Upper lobe of right lung (tissue), 1 donor: Measurements from ENCODE around the gene TTC28. TPM values are rescaled to one million over a fixed set of nuclear protein-coding genes. Genes with fewer than 3 reads are reported as not detected.
"Not testable (repeated sequence)": the region's sequence is repeated elsewhere in the genome, so short reads cannot be mapped to it uniquely, and the experiment has no call there.

ENCODE experiments used
- ATAC-seq: fragments of 200-7000 bp; cut with Tn5 transposase; one replicate; pipeline ENCODE4 v1.9.1; 2020; ENCODE audit warnings: mild to moderate bottlenecking, moderate library complexity
- DNase-seq: peaks from one replicate; pipeline ENCODE4 v3.0.0-alpha.2; 2020
- H3K27ac ChIP-seq: fragments of 200-600 bp; one replicate; pipeline ENCODE4 v1.8.0; 2022
- H3K27me3 ChIP-seq: fragments of 200-600 bp; one replicate; pipeline ENCODE4 v1.8.0; 2022; ENCODE audit warnings: mild to moderate bottlenecking
- H3K36me3 ChIP-seq: fragments of 200-600 bp; one replicate; pipeline ENCODE4 v1.8.0; 2022
- H3K4me1 ChIP-seq: fragments of 200-600 bp; one replicate; pipeline ENCODE4 v1.8.0; 2022
- H3K4me3 ChIP-seq: fragments of 200-600 bp; one replicate; pipeline ENCODE4 v1.8.0; 2022; ENCODE audit warnings: mild to moderate bottlenecking
- H3K9me3 ChIP-seq: fragments of 200-600 bp; one replicate; pipeline ENCODE4 v1.8.0; 2022
- intact Hi-C: fragments of 100-400 bp; cut with DNase I; formaldehyde crosslinking; loops from one replicate; pipeline ENCODE4 v1.11.0; 2022
- total RNA-seq: library from RNA; stranded (reverse); fragmentation: NEBNext Ultra II Directional; extraction: Animal tissue kit (Norgen Biotek cat#: 25700); gene quantifications from one replicate; pipeline ENCODE4 v1.2.1, GENCODE V29; 2021
- TF ChIP-seq, protein P1 (sequence below): fragments of 200-600 bp; IDR thresholded peaks from one replicate; pipeline ENCODE4 v1.8.0; 2022; ENCODE audit warnings: antibody characterized with exemption
- donor health status: DM: no; HTN: yes; CAD: no; lungs with severe emphysema.

The TTC28 gene
- total RNA-seq, 1 donor from 2014 or later = 48.7 TPM

GRCh38 chr22:28581016-28581415, 98.6 kb downstream of the TTC28 start:
- no peaks in the 10 kb centered on the region for H3K27me3 ChIP-seq
- H3K4me3 ChIP-seq = no peak overlapping the region
- H3K4me1 ChIP-seq = no peaks in the 10 kb centered on the region
- TF ChIP-seq, protein P1, sequence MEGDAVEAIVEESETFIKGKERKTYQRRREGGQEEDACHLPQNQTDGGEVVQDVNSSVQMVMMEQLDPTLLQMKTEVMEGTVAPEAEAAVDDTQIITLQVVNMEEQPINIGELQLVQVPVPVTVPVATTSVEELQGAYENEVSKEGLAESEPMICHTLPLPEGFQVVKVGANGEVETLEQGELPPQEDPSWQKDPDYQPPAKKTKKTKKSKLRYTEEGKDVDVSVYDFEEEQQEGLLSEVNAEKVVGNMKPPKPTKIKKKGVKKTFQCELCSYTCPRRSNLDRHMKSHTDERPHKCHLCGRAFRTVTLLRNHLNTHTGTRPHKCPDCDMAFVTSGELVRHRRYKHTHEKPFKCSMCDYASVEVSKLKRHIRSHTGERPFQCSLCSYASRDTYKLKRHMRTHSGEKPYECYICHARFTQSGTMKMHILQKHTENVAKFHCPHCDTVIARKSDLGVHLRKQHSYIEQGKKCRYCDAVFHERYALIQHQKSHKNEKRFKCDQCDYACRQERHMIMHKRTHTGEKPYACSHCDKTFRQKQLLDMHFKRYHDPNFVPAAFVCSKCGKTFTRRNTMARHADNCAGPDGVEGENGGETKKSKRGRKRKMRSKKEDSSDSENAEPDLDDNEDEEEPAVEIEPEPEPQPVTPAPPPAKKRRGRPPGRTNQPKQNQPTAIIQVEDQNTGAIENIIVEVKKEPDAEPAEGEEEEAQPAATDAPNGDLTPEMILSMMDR = no peak
- H3K36me3 ChIP-seq = no peaks in the 10 kb centered on the region
- H3K9me3 ChIP-seq = no peaks in the 10 kb centered on the region
- ATAC-seq = no peak
- no peak for DNase-seq
- no peak overlapping the region for H3K27ac ChIP-seq
- intact Hi-C loops = no loop called here

DNA sequence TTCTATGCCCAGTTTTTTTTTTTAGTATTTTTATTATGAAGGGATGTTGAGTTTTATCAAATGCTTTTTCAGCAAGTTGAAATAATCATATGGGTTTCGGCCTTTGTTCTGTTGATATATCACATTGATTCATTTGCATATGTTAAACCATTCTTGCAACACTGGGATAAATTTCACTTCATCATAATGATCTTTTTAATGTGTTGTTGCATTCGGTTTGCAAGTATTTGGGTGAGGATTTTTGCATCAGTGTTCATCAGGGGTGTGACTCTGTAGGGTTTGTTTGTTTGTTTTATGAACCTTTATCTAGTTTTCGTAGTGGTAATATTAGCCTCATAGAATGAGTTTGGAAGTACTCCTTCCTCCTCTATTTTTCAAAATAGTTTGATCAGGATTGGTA, 103.5 kb downstream of the TTC28 start:
- no peaks in the 10 kb centered on the region for H3K27me3 ChIP-seq
- DNase-seq = no peak
- H3K9me3 ChIP-seq = no peaks in the 10 kb centered on the region
- TF ChIP-seq, protein P1 = no peak
- no peaks in the 10 kb centered on the region for H3K36me3 ChIP-seq
- no peak for ATAC-seq
- no peak overlapping the region for H3K27ac ChIP-seq
- no peak overlapping the region for H3K4me3 ChIP-seq
- intact Hi-C loops = no loop called here
- H3K4me1 ChIP-seq = no peaks in the 10 kb centered on the region

GRCh38 chr22:28574159-28574788, 105.4 kb downstream of the TTC28 start:
- Histone ChIP-seq H3K4me3 (no peak overlapping the region), H3K9me3 (no peaks in the 10 kb centered on the region), H3K27me3 (no peaks in the 10 kb centered on the region), H3K36me3 (no peaks in the 10 kb centered on the region), H3K4me1 (no peaks in the 10 kb centered on the region), H3K27ac (no peak overlapping the region)
- DNase-seq (no peak), ATAC-seq (peak; percentile 45)
- intact Hi-C loops = no loop called here
- TF ChIP-seq, protein P1 = no peak

- Histone ChIP-seq H3K4me1 (no peaks in the 10 kb centered on the region), H3K27me3 (no peaks in the 10 kb centered on the region), H3K36me3 (no peaks in the 10 kb centered on the region), H3K27ac (no peak overlapping the region), H3K4me3 (no peak overlapping the region), H3K9me3 (no peaks in the 10 kb centered on the region)
- intact Hi-C loops = no loop called here
- TF ChIP-seq, protein P1 = no peak
- DNase-seq (no peak), ATAC-seq (no peak)
These were observed 108.8 kb downstream of the TTC28 start for GRCh38 chr22:28570696-28571373.

DNA sequence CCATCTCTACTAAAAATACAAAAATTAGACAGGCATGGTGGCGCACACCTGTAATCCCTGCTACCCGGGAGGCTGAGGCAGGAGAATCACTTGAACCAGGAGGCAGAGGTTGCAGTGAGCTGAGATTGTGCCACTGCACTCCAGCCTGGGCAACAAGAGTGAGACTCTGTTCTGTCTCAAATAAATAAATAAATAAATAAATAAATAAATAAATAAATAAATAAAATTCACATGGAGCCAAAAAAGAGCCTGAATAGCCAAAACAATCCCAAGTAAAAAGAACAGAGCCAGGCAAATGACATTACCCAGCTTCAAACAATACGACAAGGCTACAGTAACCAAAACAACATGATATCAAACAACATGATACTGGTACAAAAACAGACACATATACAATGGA, 110.7 kb downstream of the TTC28 start:
- H3K36me3 ChIP-seq, H3K27me3 ChIP-seq, ATAC-seq, H3K9me3 ChIP-seq, intact Hi-C loops, H3K4me3 ChIP-seq, H3K4me1 ChIP-seq, H3K27ac ChIP-seq, DNase-seq: not testable (repeated sequence)

- Histone ChIP-seq H3K27me3 (no peaks in the 10 kb centered on the region), H3K36me3 (no peaks in the 10 kb centered on the region), H3K4me3 (no peak overlapping the region), H3K9me3 (no peaks in the 10 kb centered on the region), H3K27ac (no peak overlapping the region), H3K4me1 (no peaks in the 10 kb centered on the region)
- intact Hi-C loops = no loop called here
- TF ChIP-seq, protein P1 = no peak
- DNase-seq = no peak
- ATAC-seq = no peak
These were observed 111.5 kb downstream of the TTC28 start for GRCh38 chr22:28568099-28568498.

- H3K27ac ChIP-seq, DNase-seq, H3K4me3 ChIP-seq, H3K27me3 ChIP-seq, H3K4me1 ChIP-seq, H3K9me3 ChIP-seq, H3K36me3 ChIP-seq, intact Hi-C loops, ATAC-seq: not testable (repeated sequence)
These were observed 112.6 kb downstream of the TTC28 start for GRCh38 chr22:28566920-28567499.
